Measurements from ENCODE around the gene PRPH2. TPM values are rescaled to one million over a fixed set of nuclear protein-coding genes. Genes with fewer than 3 reads are reported as not detected.
"Not testable (repeated sequence)": the region's sequence is repeated elsewhere in the genome, so short reads cannot be mapped to it uniquely, and the experiment has no call there.

Gene PRPH2
- polyA plus RNA-seq, 3 donors = 0.05 TPM; not detected in 2

- peaks cover 1 to 10% (median 6%) of the 10 kb centered on the region in 3 donors for H3K27me3 Mint-ChIP-seq (ENCODE audit: low read depth in 3 of 3)
- no peak for DNase-seq
- no peak overlapping the region for H3K27ac Mint-ChIP-seq
- Histone ChIP-seq H3K27ac (ENCODE audit: low read depth in 1 of 2, low read length in 2 of 2) (no peak overlapping the region), H3K9ac (ENCODE audit: insufficient read depth, low read length, poor library complexity, severe bottlenecking) (no peak overlapping the region), H3K79me2 (ENCODE audit: insufficient read depth, low read length) (no peaks in the 10 kb centered on the region), H3K36me3 (replicated peaks in 1 of 2; ENCODE audit: control insufficient read depth in 1 of 2, insufficient read depth in 2 of 2, low read length in 2 of 2) (no peaks in the 10 kb centered on the region), H3K4me3 (replicated peaks in 1 of 3; ENCODE audit: low read depth in 2 of 3, low read length in 3 of 3) (no peak overlapping the region), H3K4me1 (ENCODE audit: control insufficient read depth in 1 of 2, insufficient read depth in 2 of 2, low read length in 2 of 2) (no peaks in the 10 kb centered on the region), H3K4me2 (replicated peaks; ENCODE audit: extremely low read depth, low read length, poor library complexity, severe bottlenecking) (no peak overlapping the region), H3K27me3 (ENCODE audit: control insufficient read depth in 2 of 2, insufficient read depth in 2 of 2, low read length in 2 of 2) (no peaks in the 10 kb centered on the region), H3K9me3 (replicated peaks in 1 of 2; ENCODE audit: control insufficient read depth in 1 of 2, insufficient read depth in 1 of 2, low read length in 2 of 2) (no peaks in the 10 kb centered on the region), H2AFZ (ENCODE audit: insufficient read depth, low read depth, low read length, poor library complexity, severe bottlenecking) (no peak overlapping the region), H4K20me1 (ENCODE audit: insufficient read depth, low read length) (no peaks in the 10 kb centered on the region)
- no peaks in the 10 kb centered on the region for H3K36me3 Mint-ChIP-seq
- H3K9me3 Mint-ChIP-seq = no peaks in the 10 kb centered on the region
- TF ChIP-seq CTCF (IDR thresholded peaks at IDR 0.05) = no peak
- H3K4me1 Mint-ChIP-seq = peaks cover 2% of the 10 kb centered on the region
- no peak overlapping the region for H3K4me3 Mint-ChIP-seq
- WGBS (ENCODE audit: insufficient coverage) = 91% methylated on average over 2 of the region's 4 CpGs
- intact Hi-C loops (cut with micrococcal nuclease) = no loop called here
Measured at GRCh38 chr6:42704937-42705374, 17.4 kb downstream of the PRPH2 start.

- Histone ChIP-seq H3K27ac (ENCODE audit: low read depth in 1 of 2, low read length in 2 of 2) (no peak overlapping the region), H3K79me2 (ENCODE audit: insufficient read depth, low read length) (no peaks in the 10 kb centered on the region), H2AFZ (ENCODE audit: insufficient read depth, low read depth, low read length, poor library complexity, severe bottlenecking) (no peak overlapping the region), H3K4me2 (replicated peaks; ENCODE audit: extremely low read depth, low read length, poor library complexity, severe bottlenecking) (no peak overlapping the region), H4K20me1 (ENCODE audit: insufficient read depth, low read length) (no peaks in the 10 kb centered on the region), H3K9me3 (replicated peaks in 1 of 2; ENCODE audit: control insufficient read depth in 1 of 2, insufficient read depth in 1 of 2, low read length in 2 of 2) (no peaks in the 10 kb centered on the region), H3K9ac (ENCODE audit: insufficient read depth, low read length, poor library complexity, severe bottlenecking) (no peak overlapping the region), H3K27me3 (ENCODE audit: control insufficient read depth in 2 of 2, insufficient read depth in 2 of 2, low read length in 2 of 2) (no peaks in the 10 kb centered on the region), H3K4me3 (replicated peaks in 1 of 3; ENCODE audit: low read depth in 2 of 3, low read length in 3 of 3) (no peak overlapping the region), H3K36me3 (replicated peaks in 1 of 2; ENCODE audit: control insufficient read depth in 1 of 2, insufficient read depth in 2 of 2, low read length in 2 of 2) (no peaks in the 10 kb centered on the region), H3K4me1 (ENCODE audit: control insufficient read depth in 1 of 2, insufficient read depth in 2 of 2, low read length in 2 of 2) (no peaks in the 10 kb centered on the region)
- intact Hi-C loops (cut with micrococcal nuclease) = no loop called here
- 81% methylated on average over 20 of the region's 24 CpGs for WGBS (ENCODE audit: insufficient coverage)
- no peak overlapping the region for H3K4me3 Mint-ChIP-seq
- H3K27ac Mint-ChIP-seq = peak overlapping the region in 1 of 7 donors; percentile 37
- peaks cover 2% of the 10 kb centered on the region for H3K4me1 Mint-ChIP-seq
- peaks cover 1 to 10% (median 6%) of the 10 kb centered on the region in 3 donors for H3K27me3 Mint-ChIP-seq (ENCODE audit: low read depth in 3 of 3)
- no peaks in the 10 kb centered on the region for H3K36me3 Mint-ChIP-seq
- no peak for TF ChIP-seq CTCF (IDR thresholded peaks at IDR 0.05)
- H3K9me3 Mint-ChIP-seq = no peaks in the 10 kb centered on the region
- no peak for DNase-seq
Measured at GRCh38 chr6:42704251-42704936, 18.0 kb downstream of the PRPH2 start.

DNA sequence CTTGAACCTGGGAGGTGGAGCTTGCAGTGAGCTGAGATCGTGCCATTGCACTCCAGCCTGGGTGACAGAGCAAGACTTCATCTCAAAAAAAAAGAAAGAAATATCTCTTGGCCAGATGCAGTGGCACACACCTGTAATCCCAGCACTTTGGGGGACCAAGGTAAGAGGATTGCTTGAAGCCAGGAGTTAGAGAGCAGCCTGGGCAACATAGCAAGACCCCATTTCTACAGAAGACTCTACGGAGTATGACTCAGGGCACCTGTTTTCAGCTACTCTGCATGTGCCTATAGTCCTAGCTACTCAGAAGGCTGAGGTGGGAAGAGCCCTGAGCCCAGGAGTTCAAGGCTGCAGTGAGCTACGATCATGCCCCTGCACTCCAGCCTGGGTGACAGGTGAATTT lies 19.6 kb downstream of the PRPH2 start:
- H3K27me3 ChIP-seq (ENCODE audit: control insufficient read depth in 2 of 2, insufficient read depth in 2 of 2, low read length in 2 of 2); H3K27ac Mint-ChIP-seq; H3K4me1 Mint-ChIP-seq; H3K4me1 ChIP-seq (ENCODE audit: control insufficient read depth in 1 of 2, insufficient read depth in 2 of 2, low read length in 2 of 2); H3K9me3 ChIP-seq (replicated peaks in 1 of 2; ENCODE audit: control insufficient read depth in 1 of 2, insufficient read depth in 1 of 2, low read length in 2 of 2); H4K20me1 ChIP-seq (ENCODE audit: insufficient read depth, low read length); H3K4me3 Mint-ChIP-seq; H2AFZ ChIP-seq (ENCODE audit: insufficient read depth, low read depth, low read length, poor library complexity, severe bottlenecking); H3K36me3 ChIP-seq (replicated peaks in 1 of 2; ENCODE audit: control insufficient read depth in 1 of 2, insufficient read depth in 2 of 2, low read length in 2 of 2); intact Hi-C loops (cut with micrococcal nuclease); H3K4me3 ChIP-seq (replicated peaks in 1 of 3; ENCODE audit: low read depth in 2 of 3, low read length in 3 of 3); H3K27ac ChIP-seq (ENCODE audit: low read depth in 1 of 2, low read length in 2 of 2); DNase-seq; H3K4me2 ChIP-seq (replicated peaks; ENCODE audit: extremely low read depth, low read length, poor library complexity, severe bottlenecking); H3K9me3 Mint-ChIP-seq; H3K36me3 Mint-ChIP-seq; H3K79me2 ChIP-seq (ENCODE audit: insufficient read depth, low read length); H3K9ac ChIP-seq (ENCODE audit: insufficient read depth, low read length, poor library complexity, severe bottlenecking): not testable (repeated sequence)
- peaks cover 1 to 10% (median 6%) of the 10 kb centered on the region in 3 donors for H3K27me3 Mint-ChIP-seq (ENCODE audit: low read depth in 3 of 3)
- WGBS (ENCODE audit: insufficient coverage) = no CpG with 5 or more reads among the region's 3 CpGs
